ENCODE measurements around the gene POLN. TPM values are rescaled to one million over a fixed set of nuclear protein-coding genes. Genes with fewer than 3 reads are reported as not detected.

Gene POLN
- total RNA-seq, 2 experiments from 2014 or later = 2.1 to 2.3 TPM

GRCh38 chr4:2220016-2220630 is 21.8 kb downstream of the POLN start:
- H3K27ac Mint-ChIP-seq = no peak overlapping the region
- CTCF ChIA-PET = interaction anchor here (0.6 to 2.4 kb wide), 24 partner anchors 9 to 358 kb away, joined by 3 to 38 read pairs (median 6); partner anchors contain the start of genes CFAP99, HAUS3, POLN and ZFYVE28
- no peak overlapping the region for H3K4me3 Mint-ChIP-seq
- Histone ChIP-seq H3K36me3 (ENCODE audit: insufficient read depth, low read length) (peaks cover 16% of the 10 kb centered on the region), H3K9me3 (ENCODE audit: control insufficient read depth in 1 of 2, insufficient read depth in 1 of 2, low read length in 2 of 2) (no peaks in the 10 kb centered on the region), H3K4me1 (ENCODE audit: insufficient read depth, low read length) (peaks cover 6% of the 10 kb centered on the region), H3K27ac (ENCODE audit: low read depth in 1 of 2, low read length in 2 of 2) (no peak overlapping the region), H3K4me3 (ENCODE audit: low read length) (no peak overlapping the region), H3K27me3 (ENCODE audit: control insufficient read depth in 1 of 2, insufficient read depth in 2 of 2, low read length in 2 of 2) (no peaks in the 10 kb centered on the region)
- TF ChIP-seq CTCF (IDR thresholded peaks at IDR 0.05) = peak; percentile 88
- peak; percentile 71 to 88 (median 78) for DNase-seq
- ATAC-seq (ENCODE audit: poor library complexity) = peak; percentile 98
- H3K36me3 Mint-ChIP-seq (ENCODE audit: low read depth) = peaks cover 13% of the 10 kb centered on the region
- H3K4me1 Mint-ChIP-seq (ENCODE audit: low read depth) = peaks cover 7% of the 10 kb centered on the region
- intact Hi-C loops (cut with DNase I, micrococcal nuclease) = loop anchor here (1.0 to 5.0 kb wide), 8 partner anchors 21 to 249 kb away; partner anchors contain the start of gene RNF4 (in 1 of the 2)
- H3K27me3 Mint-ChIP-seq = no peaks in the 10 kb centered on the region
- H3K9me3 Mint-ChIP-seq = no peaks in the 10 kb centered on the region
- POLR2A ChIA-PET = interaction anchor here (1.0 to 1.7 kb wide), 9 partner anchors 13 to 265 kb away, joined by 3 to 13 read pairs (median 4); partner anchors contain the start of genes CFAP99, MXD4 and RNF4

GRCh38 chr4:2219233-2219760 is 22.6 kb downstream of the POLN start:
- no peaks in the 10 kb centered on the region for H3K9me3 Mint-ChIP-seq
- Histone ChIP-seq H3K36me3 (ENCODE audit: insufficient read depth, low read length) (peaks cover 16% of the 10 kb centered on the region), H3K4me3 (ENCODE audit: low read length) (no peak overlapping the region), H3K27me3 (ENCODE audit: control insufficient read depth in 1 of 2, insufficient read depth in 2 of 2, low read length in 2 of 2) (no peaks in the 10 kb centered on the region), H3K9me3 (ENCODE audit: control insufficient read depth in 1 of 2, insufficient read depth in 1 of 2, low read length in 2 of 2) (no peaks in the 10 kb centered on the region), H3K4me1 (ENCODE audit: insufficient read depth, low read length) (peaks cover 6% of the 10 kb centered on the region), H3K27ac (ENCODE audit: low read depth in 1 of 2, low read length in 2 of 2) (no peak overlapping the region)
- ATAC-seq (ENCODE audit: poor library complexity) = no peak
- peaks cover 13% of the 10 kb centered on the region for H3K36me3 Mint-ChIP-seq (ENCODE audit: low read depth)
- peaks cover 7% of the 10 kb centered on the region for H3K4me1 Mint-ChIP-seq (ENCODE audit: low read depth)
- no peak for DNase-seq
- POLR2A ChIA-PET = interaction anchor here (1.0 to 1.7 kb wide), 9 partner anchors 13 to 266 kb away, joined by 3 to 13 read pairs (median 4); partner anchors contain the start of genes CFAP99, MXD4 and RNF4
- TF ChIP-seq CTCF (IDR thresholded peaks at IDR 0.05) = no peak
- no peak overlapping the region for H3K27ac Mint-ChIP-seq
- CTCF ChIA-PET = interaction anchor here (0.6 to 2.4 kb wide), 21 partner anchors 10 to 359 kb away, joined by 3 to 38 read pairs (median 6); partner anchors contain the start of genes CFAP99, HAUS3, POLN and ZFYVE28
- H3K27me3 Mint-ChIP-seq = no peaks in the 10 kb centered on the region
- no peak overlapping the region for H3K4me3 Mint-ChIP-seq
- intact Hi-C loops (cut with DNase I, micrococcal nuclease) = no loop called here

GRCh38 chr4:2218436-2218835 is 23.5 kb downstream of the POLN start:
- Histone ChIP-seq H3K9me3 (ENCODE audit: control insufficient read depth in 1 of 2, insufficient read depth in 1 of 2, low read length in 2 of 2) (no peaks in the 10 kb centered on the region), H3K4me1 (ENCODE audit: insufficient read depth, low read length) (peaks cover 6% of the 10 kb centered on the region), H3K36me3 (ENCODE audit: insufficient read depth, low read length) (peaks cover 14% of the 10 kb centered on the region), H3K27ac (ENCODE audit: low read depth in 1 of 2, low read length in 2 of 2) (no peak overlapping the region), H3K27me3 (ENCODE audit: control insufficient read depth in 1 of 2, insufficient read depth in 2 of 2, low read length in 2 of 2) (no peaks in the 10 kb centered on the region), H3K4me3 (ENCODE audit: low read length) (no peak overlapping the region)
- H3K4me1 Mint-ChIP-seq (ENCODE audit: low read depth) = peaks cover 7% of the 10 kb centered on the region
- intact Hi-C loops (cut with DNase I, micrococcal nuclease) = no loop called here
- ATAC-seq (ENCODE audit: poor library complexity) (no peak), DNase-seq (no peak)
- no peak for TF ChIP-seq CTCF (IDR thresholded peaks at IDR 0.05)
- H3K27me3 Mint-ChIP-seq = no peaks in the 10 kb centered on the region
- no peak overlapping the region for H3K4me3 Mint-ChIP-seq
- no peak overlapping the region for H3K27ac Mint-ChIP-seq
- POLR2A ChIA-PET = no interaction called here
- CTCF ChIA-PET = interaction anchor here (0.6 kb wide), 1 partner anchor 386 kb away, joined by 3 read pairs; no protein-coding TSS in a partner anchor
- peaks cover 12% of the 10 kb centered on the region for H3K36me3 Mint-ChIP-seq (ENCODE audit: low read depth)
- no peaks in the 10 kb centered on the region for H3K9me3 Mint-ChIP-seq
